HepG2 (cell line): Measurements from ENCODE around the gene PLPP3. TPM values are rescaled to one million over a fixed set of nuclear protein-coding genes. Genes with fewer than 3 reads are reported as not detected.

Source experiments
- ATAC-seq: fragments of 200-7000 bp; cut with Tn5 transposase; 3 replicates; pipeline ENCODE4 v1.9.1; 2020; ENCODE audit warnings: mild to moderate bottlenecking, moderate library complexity
- BruUV-seq: library from RNA; stranded (reverse); fragments of 400-500 nt; replicated peaks from 2 replicates; lab custom pipeline; 2021; lab: Mats Ljungman, UMichigan
- CTCF ChIA-PET: fragments of 300-600 bp; formaldehyde crosslinking; extraction: SDS; loops from one replicate; lab custom pipeline; 2021; ENCODE audit warnings: low total read pairs, inconsistent platforms, low intra/inter-chr PET ratio; lab: Yijun Ruan, JAX
- POLR2A ChIA-PET: fragments of 350-600 bp; sonication (Branson Sonifier 250); formaldehyde crosslinking; loops from one replicate; lab custom pipeline; 2020; ENCODE audit warnings: antibody characterized with exemption, inconsistent platforms; lab: Yijun Ruan, JAX
- DNase-seq: peaks from one replicate; pipeline ENCODE4 v3.0.0-alpha.2; 2015; ENCODE audit warnings: low spot score
- FAIRE-seq: peaks from 3 replicates; lab custom pipeline; 2011; peaks lifted over from hg19 to GRCh38; lab: Jason Lieb, UNC
- H2AFZ ChIP-seq: one replicate; pipeline ENCODE4 v1.6.1; 2011; ENCODE audit warnings: low read length, inconsistent platforms
- H3K27ac ChIP-seq: fragments of 300-600 bp; 3 replicates; pipeline ENCODE4 v1.8.0; 2011; ENCODE audit warnings: mixed run types, mild to moderate bottlenecking, mixed read lengths, low read length, inconsistent platforms; ENCODE audit not compliant: insufficient read depth; ENCODE audit errors: extremely low read length
- H3K27me3 ChIP-seq, 2 experiments: fragments of 200-600 bp in 1 of 2; 2 replicates in 1 of 2; 3 replicates in 1 of 2; pipeline versions ENCODE4 v1.6.0 to v1.8.0; 2011; ENCODE audit warnings: low read length in 2 of 2, mild to moderate bottlenecking in 2 of 2, moderate library complexity in 2 of 2, inconsistent platforms in 1 of 2; ENCODE audit not compliant: insufficient read depth in 2 of 2, control insufficient read depth in 1 of 2
- H3K36me3 ChIP-seq, 2 experiments: fragments of 200-600 bp in 1 of 2; replicated peaks in 1 of 2; 2 replicates in 1 of 2; 3 replicates in 1 of 2; pipeline versions ENCODE4 v1.5.1 to v1.8.0; 2011; ENCODE audit warnings: low read length in 2 of 2, inconsistent platforms in 1 of 2; ENCODE audit not compliant: insufficient read depth in 2 of 2, control insufficient read depth in 1 of 2
- H3K4me1 ChIP-seq: 2 replicates; pipeline ENCODE4 v1.5.1; 2012; ENCODE audit warnings: low read length, inconsistent platforms; ENCODE audit not compliant: insufficient read depth
- H3K4me2 ChIP-seq: 2 replicates; pipeline ENCODE4 v1.6.0; 2011; ENCODE audit warnings: low read depth, low read length, inconsistent platforms
- H3K4me3 ChIP-seq, 3 experiments: fragments of 200-600 bp in 1 of 3; sonication (generic), shearing (Covaris generic) in 1 of 3; replicated peaks in 1 of 3; 2 replicates each; pipeline ENCODE4 v1.5.1; 2011 to 2016; ENCODE audit warnings: low read length in 3 of 3, inconsistent platforms in 2 of 3, low read depth in 2 of 3, mild to moderate bottlenecking in 2 of 3, control low read depth in 1 of 3, mixed read lengths in 1 of 3; ENCODE audit not compliant: insufficient read depth in 1 of 3
- H3K79me2 ChIP-seq: one replicate; pipeline ENCODE4 v1.6.1; 2011; ENCODE audit warnings: low read length, inconsistent platforms; ENCODE audit not compliant: insufficient read depth
- H3K9ac ChIP-seq: 2 replicates; pipeline ENCODE4 v1.6.0; 2011; ENCODE audit warnings: mild to moderate bottlenecking, low read depth, low read length, inconsistent platforms; ENCODE audit not compliant: insufficient read depth
- H3K9me3 ChIP-seq: 2 replicates; pipeline ENCODE4 v1.5.1; 2012; ENCODE audit warnings: mild to moderate bottlenecking, low read length
- H4K20me1 ChIP-seq: 2 replicates; pipeline ENCODE4 v1.6.0; 2011; ENCODE audit warnings: inconsistent platforms, mild to moderate bottlenecking, low read length, moderate library complexity; ENCODE audit not compliant: insufficient read depth
- KLF16 ChIP-seq, 2 experiments: sonication (generic) in 1 of 2; formaldehyde crosslinking in 1 of 2; IDR thresholded peaks; 2 replicates each; pipeline versions ENCODE4 v1.6.1 to v1.8.0; 2016 to 2023; ENCODE audit warnings: missing genetic modification reagents in 2 of 2, missing compliant biosample characterization in 1 of 2
- SAP130 ChIP-seq: IDR thresholded peaks from 2 replicates; pipeline ENCODE4 v1.6.1; 2016; ENCODE audit warnings: low read depth
- TGIF2 ChIP-seq: IDR thresholded peaks from 2 replicates; pipeline ENCODE4 v1.6.1; 2016; ENCODE audit warnings: control low read depth, missing compliant biosample characterization
- ZNF614 ChIP-seq: IDR thresholded peaks from 2 replicates; pipeline ENCODE4 v1.6.1; 2018; ENCODE audit warnings: missing biosample characterization, missing genetic modification reagents, inconsistent platforms, borderline replicate concordance
- whole genome bisulfite sequencing: methylation state at CpG from one replicate; pipeline ENCODE4 v1.1.6; 2017; ENCODE audit warnings: low lambda C conversion rate; 5-methylcytosine and 5-hydroxymethylcytosine counted together
- in situ Hi-C: cut with HindIII; loops from 2 replicates; pipeline ENCODE4 v1.10.0; 2017; ENCODE audit warnings: low pct_unique_long_range_greater_than_20kb; ENCODE audit not compliant: extremely low pct_ligation_motif_present
- intact Hi-C: fragments of 100-400 bp; cut with micrococcal nuclease; formaldehyde crosslinking; loops from one replicate; pipeline ENCODE4 v1.10.0; 2022; ENCODE audit not compliant: unreplicated experiment
- polyA plus RNA-seq, 8 experiments: library from polyadenylated mRNA; depleted of rRNA in 3 of 8; stranded (reverse) in 7 of 8; unstranded in 1 of 8; fragments of >200 nt; fragmentation: Illumina TruSeq in 4 of 8; extraction: Trizol in 4 of 8; gene quantifications; 2 replicates each; pipeline versions ENCODE4 v1.2.1 to v1.2.3, GENCODE V29; 2011 to 2016; ENCODE audit warnings: low read depth in 4 of 8, missing spikeins in 1 of 8, mixed read lengths in 1 of 8; ENCODE audit not compliant: insufficient read depth in 1 of 8
- total RNA-seq, 5 experiments: library from RNA; depleted of rRNA; stranded (reverse); fragments of >200 nt; fragmentation: Illumina TruSeq; extraction: Trizol; gene quantifications; 2 replicates each; pipeline ENCODE4 v1.2.3, GENCODE V29; 2016; ENCODE audit warnings: low read depth in 1 of 5
- TF ChIP-seq, protein P1 (sequence below): sonication (generic); formaldehyde crosslinking; IDR thresholded peaks from 2 replicates; pipeline ENCODE4 v1.4.0; 2020; ENCODE audit warnings: mild to moderate bottlenecking, low read depth, missing genetic modification reagents
- TF ChIP-seq, protein P2 (sequence below): sonication (generic); formaldehyde crosslinking; IDR thresholded peaks from 2 replicates; pipeline ENCODE4; 2020; ENCODE audit warnings: missing genetic modification reagents, mild to moderate bottlenecking, borderline replicate concordance
- TF ChIP-seq, protein P3 (sequence below): sonication (generic); formaldehyde crosslinking; IDR thresholded peaks from 2 replicates; pipeline ENCODE4 v1.5.1; 2020; ENCODE audit warnings: missing genetic modification reagents, mild to moderate bottlenecking, borderline replicate concordance

The PLPP3 gene
- total and polyA plus RNA-seq, 2 of the 13 experiments (the other 11 are each of a cell fraction or from before 2014, with no cell fraction given) = 49.7 to 65.8 TPM

DNA sequence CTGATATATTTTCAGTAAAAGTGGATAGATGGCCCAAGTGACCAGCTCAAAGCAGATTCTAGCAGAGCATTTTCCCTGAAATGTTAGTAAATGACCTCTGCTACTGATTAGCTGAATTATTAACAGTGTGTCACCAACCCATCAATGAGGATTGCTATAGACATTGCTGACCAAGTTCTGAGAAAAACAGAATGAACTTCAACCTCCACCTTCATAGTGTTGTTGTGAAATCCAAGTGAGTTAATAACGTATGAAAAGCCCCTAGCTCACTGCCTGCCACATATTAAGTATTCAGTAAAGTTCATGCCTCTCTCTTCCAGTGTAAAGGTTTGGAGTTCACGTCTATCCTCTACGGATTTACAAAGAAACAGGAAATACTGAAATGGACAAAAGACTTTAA is 15.8 kb downstream of the PLPP3 start (continued):
- TF ChIP-seq ZNF614 (CRISPR knock-in tag) (peak; percentile 29; the same call in 1 of the 2 replicates), KLF16 (CRISPR knock-in tag; IDR thresholded peaks at IDR 0.05) (peak in 1 of 2 experiments; percentile 37; a peak in 1 of 4 replicates)
- TF ChIP-seq, protein P1, sequence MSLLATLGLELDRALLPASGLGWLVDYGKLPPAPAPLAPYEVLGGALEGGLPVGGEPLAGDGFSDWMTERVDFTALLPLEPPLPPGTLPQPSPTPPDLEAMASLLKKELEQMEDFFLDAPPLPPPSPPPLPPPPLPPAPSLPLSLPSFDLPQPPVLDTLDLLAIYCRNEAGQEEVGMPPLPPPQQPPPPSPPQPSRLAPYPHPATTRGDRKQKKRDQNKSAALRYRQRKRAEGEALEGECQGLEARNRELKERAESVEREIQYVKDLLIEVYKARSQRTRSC (CRISPR knock-in tag) = no peak

DNA sequence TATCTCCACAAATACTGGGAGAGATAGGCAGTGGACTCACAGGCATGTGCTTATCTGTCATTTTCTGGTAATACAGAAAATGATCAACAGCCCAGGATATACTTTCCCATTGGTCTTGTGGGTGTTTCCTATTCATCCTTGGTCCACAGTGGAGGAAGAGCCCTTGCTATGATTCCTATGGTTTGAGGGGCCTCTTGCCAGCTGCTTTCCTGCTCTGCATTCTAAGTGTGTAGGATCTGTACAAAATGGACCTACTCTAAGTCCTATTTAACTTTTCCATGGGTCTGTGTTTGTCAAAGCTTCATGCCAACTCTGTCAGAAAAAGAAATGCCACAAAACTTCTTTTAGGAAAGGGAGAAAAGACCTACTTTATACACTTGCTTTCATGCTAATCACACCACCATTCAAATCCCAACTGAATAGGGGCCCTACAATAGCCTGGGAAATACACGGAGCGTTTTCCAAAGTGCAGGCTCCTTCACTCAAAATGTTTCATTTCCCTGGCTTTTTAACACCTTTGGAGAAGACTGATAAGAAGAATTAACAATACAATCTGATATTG is 16.4 kb downstream of the PLPP3 start:
- FAIRE-seq (no peak), DNase-seq (no peak), ATAC-seq (no peak)
- CTCF ChIA-PET = no interaction called here
- 36% methylated on average over 2 of the region's 2 CpGs for WGBS
- H3K27me3 ChIP-seq = no peaks in the 10 kb centered on the region
- no TSS peak for BruUV-seq
- no peaks in the 10 kb centered on the region for H3K9me3 ChIP-seq
- H3K36me3 ChIP-seq = 0 out of 5 replicates have a peak, but pooled peaks cover 0 to 8% of the 10 kb centered on the region in 2 experiments
- in situ Hi-C loops (no loop called here), intact Hi-C loops (no loop called here)
- H3K4me1 ChIP-seq = peaks cover 98% of the 10 kb centered on the region
- H3K27ac ChIP-seq = peak overlapping the region; percentile 73
- no peak overlapping the region for H2AFZ ChIP-seq
- peak overlapping the region; percentile 53 for H3K9ac ChIP-seq
- peak overlapping the region; percentile 54 for H3K4me2 ChIP-seq
- H3K79me2 ChIP-seq = peaks cover 95% of the 10 kb centered on the region
- POLR2A ChIA-PET = interaction anchor here (0.7 to 3.8 kb wide), 7 partner anchors 15 to 374 kb away, joined by 3 to 30 read pairs (median 5); partner anchors contain the start of gene PLPP3
- H4K20me1 ChIP-seq = no peaks in the 10 kb centered on the region; the same call in 1 of the 2 replicates
- TF ChIP-seq SAP130 (CRISPR knock-in tag) (peak; percentile 15; the same call in 1 of the 2 replicates), TGIF2 (CRISPR knock-in tag) (0 out of 2 replicates have a peak, but pooled peaks have one; percentile 57)
- TF ChIP-seq, protein P2, sequence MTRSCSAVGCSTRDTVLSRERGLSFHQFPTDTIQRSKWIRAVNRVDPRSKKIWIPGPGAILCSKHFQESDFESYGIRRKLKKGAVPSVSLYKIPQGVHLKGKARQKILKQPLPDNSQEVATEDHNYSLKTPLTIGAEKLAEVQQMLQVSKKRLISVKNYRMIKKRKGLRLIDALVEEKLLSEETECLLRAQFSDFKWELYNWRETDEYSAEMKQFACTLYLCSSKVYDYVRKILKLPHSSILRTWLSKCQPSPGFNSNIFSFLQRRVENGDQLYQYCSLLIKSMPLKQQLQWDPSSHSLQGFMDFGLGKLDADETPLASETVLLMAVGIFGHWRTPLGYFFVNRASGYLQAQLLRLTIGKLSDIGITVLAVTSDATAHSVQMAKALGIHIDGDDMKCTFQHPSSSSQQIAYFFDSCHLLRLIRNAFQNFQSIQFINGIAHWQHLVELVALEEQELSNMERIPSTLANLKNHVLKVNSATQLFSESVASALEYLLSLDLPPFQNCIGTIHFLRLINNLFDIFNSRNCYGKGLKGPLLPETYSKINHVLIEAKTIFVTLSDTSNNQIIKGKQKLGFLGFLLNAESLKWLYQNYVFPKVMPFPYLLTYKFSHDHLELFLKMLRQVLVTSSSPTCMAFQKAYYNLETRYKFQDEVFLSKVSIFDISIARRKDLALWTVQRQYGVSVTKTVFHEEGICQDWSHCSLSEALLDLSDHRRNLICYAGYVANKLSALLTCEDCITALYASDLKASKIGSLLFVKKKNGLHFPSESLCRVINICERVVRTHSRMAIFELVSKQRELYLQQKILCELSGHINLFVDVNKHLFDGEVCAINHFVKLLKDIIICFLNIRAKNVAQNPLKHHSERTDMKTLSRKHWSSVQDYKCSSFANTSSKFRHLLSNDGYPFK (CRISPR knock-in tag) = no peak
- TF ChIP-seq, protein P3, sequence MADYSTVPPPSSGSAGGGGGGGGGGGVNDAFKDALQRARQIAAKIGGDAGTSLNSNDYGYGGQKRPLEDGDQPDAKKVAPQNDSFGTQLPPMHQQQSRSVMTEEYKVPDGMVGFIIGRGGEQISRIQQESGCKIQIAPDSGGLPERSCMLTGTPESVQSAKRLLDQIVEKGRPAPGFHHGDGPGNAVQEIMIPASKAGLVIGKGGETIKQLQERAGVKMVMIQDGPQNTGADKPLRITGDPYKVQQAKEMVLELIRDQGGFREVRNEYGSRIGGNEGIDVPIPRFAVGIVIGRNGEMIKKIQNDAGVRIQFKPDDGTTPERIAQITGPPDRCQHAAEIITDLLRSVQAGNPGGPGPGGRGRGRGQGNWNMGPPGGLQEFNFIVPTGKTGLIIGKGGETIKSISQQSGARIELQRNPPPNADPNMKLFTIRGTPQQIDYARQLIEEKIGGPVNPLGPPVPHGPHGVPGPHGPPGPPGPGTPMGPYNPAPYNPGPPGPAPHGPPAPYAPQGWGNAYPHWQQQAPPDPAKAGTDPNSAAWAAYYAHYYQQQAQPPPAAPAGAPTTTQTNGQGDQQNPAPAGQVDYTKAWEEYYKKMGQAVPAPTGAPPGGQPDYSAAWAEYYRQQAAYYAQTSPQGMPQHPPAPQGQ = 0 out of 2 replicates have a peak, but pooled peaks have one; percentile 29
- H3K4me3 ChIP-seq = peak overlapping the region in 1 of 3 experiments; percentile 8; a peak in 2 of 6 replicates
